Measurements from ENCODE around the gene FGF21.

The FGF21 gene, protein sequence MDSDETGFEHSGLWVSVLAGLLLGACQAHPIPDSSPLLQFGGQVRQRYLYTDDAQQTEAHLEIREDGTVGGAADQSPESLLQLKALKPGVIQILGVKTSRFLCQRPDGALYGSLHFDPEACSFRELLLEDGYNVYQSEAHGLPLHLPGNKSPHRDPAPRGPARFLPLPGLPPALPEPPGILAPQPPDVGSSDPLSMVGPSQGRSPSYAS

DNA sequence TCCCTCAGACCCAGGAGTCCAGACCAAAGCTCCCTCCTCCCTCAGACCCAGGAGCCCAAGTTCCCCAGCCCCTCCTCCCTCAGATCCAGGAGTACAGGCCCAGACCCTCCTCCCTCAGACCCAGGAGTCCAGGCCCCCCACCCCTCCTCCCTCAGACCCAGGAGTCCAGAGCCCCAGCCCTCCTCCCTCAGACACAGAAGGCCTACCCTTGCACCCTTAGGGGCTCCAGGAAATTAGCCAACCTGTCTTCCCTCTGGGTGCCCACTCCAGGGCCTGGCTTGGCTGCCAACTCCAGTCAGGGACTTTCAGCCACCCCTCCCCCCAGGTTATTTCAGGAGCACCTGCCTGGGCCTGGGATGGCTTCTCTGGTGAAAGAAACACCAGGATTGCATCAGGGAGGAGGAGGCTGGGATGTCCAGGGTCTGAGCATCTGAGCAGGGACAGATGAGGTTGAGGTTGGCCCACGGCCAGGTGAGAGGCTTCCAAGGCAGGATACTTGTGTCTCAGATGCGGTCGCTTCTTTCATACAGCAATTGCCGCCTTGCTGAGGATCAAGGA lies at the start of gene FGF21:
Gene FGF21 (plus strand): TSS at position 441 of the 558 bp plus-strand sequence. CDS start 713 bp downstream, outside the sequence.
- Histone ChIP-seq H3K4me1 (ENCODE audit: insufficient read depth, low read length) (peaks cover 10% of the 10 kb centered on the region), H3K27ac (ENCODE audit: low read length) (no peak within 1 kb of the TSS), H4K20me1 (ENCODE audit: insufficient read depth, low read length) (no peaks in the 10 kb centered on the region), H3K27me3 (ENCODE audit: insufficient read depth, low read length, poor library complexity) (peaks cover 16% of the 10 kb centered on the region), H3K79me2 (ENCODE audit: insufficient read depth, low read length) (no peaks in the 10 kb centered on the region), H3K9me3 (ENCODE audit: insufficient read depth, low read length, severe bottlenecking) (no peaks in the 10 kb centered on the region), H3K36me3 (ENCODE audit: insufficient read depth, low read length) (no peaks in the 10 kb centered on the region), H3K4me3 (ENCODE audit: low read depth in 1 of 2, low read length in 2 of 2) (no peak within 1 kb of the TSS), H3K9ac (ENCODE audit: low read depth, low read length) (no peak within 1 kb of the TSS), H2AFZ (ENCODE audit: low read depth, low read length) (no peak within 1 kb of the TSS), H3K4me2 (ENCODE audit: insufficient read depth, low read length) (no peak within 1 kb of the TSS)
- DNase-seq (no peak), ATAC-seq (ENCODE audit: insufficient read depth, low read depth) (no peak)
- TF ChIP-seq EZH2 (IDR thresholded peaks at IDR 0.05; ENCODE audit: borderline replicate concordance, low read depth, low read length, severe bottlenecking) (no peak), CTCF (IDR thresholded peaks at IDR 0.05; ENCODE audit: borderline replicate concordance, extremely low read depth, low read length, poor library complexity, severe bottlenecking) (no peak)

- peaks cover 6% of the 10 kb centered on the region for H3K79me2 ChIP-seq (ENCODE audit: insufficient read depth, low read length)
- H3K4me2 ChIP-seq (ENCODE audit: insufficient read depth, low read length) = no peak overlapping the region
- no peaks in the 10 kb centered on the region for H3K9me3 ChIP-seq (ENCODE audit: insufficient read depth, low read length, severe bottlenecking)
- no peak for TF ChIP-seq CTCF (IDR thresholded peaks at IDR 0.05; ENCODE audit: borderline replicate concordance, extremely low read depth, low read length, poor library complexity, severe bottlenecking)
- TF ChIP-seq EZH2 (IDR thresholded peaks at IDR 0.05; ENCODE audit: borderline replicate concordance, low read depth, low read length, severe bottlenecking) = no peak
- no peaks in the 10 kb centered on the region for H3K27me3 ChIP-seq (ENCODE audit: insufficient read depth, low read length, poor library complexity)
- DNase-seq (no peak), ATAC-seq (ENCODE audit: insufficient read depth, low read depth) (no peak)
- H3K9ac ChIP-seq (ENCODE audit: low read depth, low read length) = no peak overlapping the region
- no peak overlapping the region for H3K4me3 ChIP-seq (ENCODE audit: low read depth in 1 of 2, low read length in 2 of 2)
- no peak overlapping the region for H2AFZ ChIP-seq (ENCODE audit: low read depth, low read length)
- peaks cover 5% of the 10 kb centered on the region for H3K36me3 ChIP-seq (ENCODE audit: insufficient read depth, low read length)
- no peaks in the 10 kb centered on the region for H4K20me1 ChIP-seq (ENCODE audit: insufficient read depth, low read length)
- no peak overlapping the region for H3K27ac ChIP-seq (ENCODE audit: low read length)
- H3K4me1 ChIP-seq (ENCODE audit: insufficient read depth, low read length) = peaks cover 10% of the 10 kb centered on the region
Measured at GRCh38 chr19:48708471-48708870, 46.9 kb upstream of the FGF21 start.

- Histone ChIP-seq H4K20me1 (ENCODE audit: insufficient read depth, low read length) (no peaks in the 10 kb centered on the region), H3K36me3 (ENCODE audit: insufficient read depth, low read length) (no peaks in the 10 kb centered on the region), H2AFZ (ENCODE audit: low read depth, low read length) (no peak overlapping the region), H3K4me1 (ENCODE audit: insufficient read depth, low read length) (peaks cover 22% of the 10 kb centered on the region), H3K9ac (ENCODE audit: low read depth, low read length) (no peak overlapping the region), H3K4me3 (ENCODE audit: low read depth in 1 of 2, low read length in 2 of 2) (no peak overlapping the region), H3K79me2 (ENCODE audit: insufficient read depth, low read length) (peaks cover 14% of the 10 kb centered on the region), H3K27ac (ENCODE audit: low read length) (no peak overlapping the region), H3K4me2 (ENCODE audit: insufficient read depth, low read length) (no peak overlapping the region), H3K9me3 (ENCODE audit: insufficient read depth, low read length, severe bottlenecking) (no peaks in the 10 kb centered on the region), H3K27me3 (ENCODE audit: insufficient read depth, low read length, poor library complexity) (no peaks in the 10 kb centered on the region)
- TF ChIP-seq CTCF (IDR thresholded peaks at IDR 0.05; ENCODE audit: borderline replicate concordance, extremely low read depth, low read length, poor library complexity, severe bottlenecking) (no peak), EZH2 (IDR thresholded peaks at IDR 0.05; ENCODE audit: borderline replicate concordance, low read depth, low read length, severe bottlenecking) (no peak)
- DNase-seq = no peak
- no peak for ATAC-seq (ENCODE audit: insufficient read depth, low read depth)
Measured at GRCh38 chr19:48711106-48711662, 44.1 kb upstream of the FGF21 start.
